Stimulated activated CD4-positive, alpha-beta T cell treated with anti-CD3 and anti-CD28 coated beads, Interleukin-4, amount 100 ng/mL, for 1 hour (primary cell): ENCODE data around the gene RP2.
A peak's percentile ranks its signal among the peaks of the same experiment; 100 is the strongest.

Experiments
- DNase-seq: peaks from one replicate; pipeline ENCODE4 v3.0.0-alpha.2; 2020

The RP2 gene

DNA sequence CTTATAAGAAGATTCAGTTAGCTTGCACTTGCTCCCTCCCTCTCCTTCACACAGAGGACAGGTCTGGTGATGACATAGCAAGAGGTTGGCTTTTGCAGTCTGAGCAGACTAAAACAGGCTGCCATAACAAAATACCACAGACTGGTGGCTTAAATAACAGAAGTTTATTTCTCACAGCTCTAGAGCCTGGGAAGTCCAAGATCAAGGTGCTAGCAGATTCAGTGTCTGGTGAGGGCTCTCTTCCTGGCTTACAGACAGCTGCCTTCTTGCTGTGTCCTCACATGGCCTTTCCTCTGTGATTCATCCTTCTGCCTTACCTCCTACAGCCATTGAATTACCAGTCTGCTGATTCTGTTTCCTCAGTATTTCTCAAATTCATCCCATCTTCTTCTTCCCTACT lies 13.1 kb downstream of the RP2 start:
- no peak for DNase-seq

DNA sequence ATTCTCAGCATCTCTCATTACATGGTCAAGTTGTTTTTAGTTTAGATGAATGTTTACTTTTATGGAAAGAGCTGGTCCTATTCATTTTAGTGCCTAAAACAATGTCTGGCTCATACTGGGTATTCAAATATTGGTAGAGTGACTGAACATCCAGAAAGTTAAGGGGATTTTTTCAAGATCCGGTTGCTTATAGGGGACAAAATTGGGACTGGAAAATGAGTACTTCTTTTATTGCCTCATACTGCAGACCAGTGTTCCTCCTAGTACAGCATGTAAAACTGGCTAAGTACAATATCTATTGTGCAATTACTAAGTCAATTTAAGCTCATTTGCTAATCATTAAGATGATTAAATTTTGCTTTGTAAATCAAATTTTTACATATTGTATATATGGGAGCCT lies 13.9 kb downstream of the RP2 start:
- no peak for DNase-seq

DNA sequence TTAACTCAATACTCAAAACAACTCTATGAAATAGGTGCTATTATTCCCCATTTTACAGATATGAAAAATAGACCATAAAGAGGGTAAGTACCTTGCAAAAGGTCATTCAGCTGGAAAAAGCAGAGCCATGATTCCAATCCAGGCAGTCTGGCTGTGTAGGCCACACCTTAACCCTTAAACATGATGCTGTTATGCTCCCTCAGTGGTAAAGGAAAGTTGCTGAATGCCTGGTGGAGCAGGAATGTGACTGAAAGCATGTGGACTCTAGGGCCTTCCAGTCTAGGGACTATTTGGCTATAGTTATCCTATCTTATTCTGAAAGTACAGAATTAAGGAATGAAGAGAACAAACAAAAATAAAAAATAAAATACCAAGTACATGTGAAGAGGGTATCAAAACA lies 19.6 kb downstream of the RP2 start:
- DNase-seq: no peak

DNA sequence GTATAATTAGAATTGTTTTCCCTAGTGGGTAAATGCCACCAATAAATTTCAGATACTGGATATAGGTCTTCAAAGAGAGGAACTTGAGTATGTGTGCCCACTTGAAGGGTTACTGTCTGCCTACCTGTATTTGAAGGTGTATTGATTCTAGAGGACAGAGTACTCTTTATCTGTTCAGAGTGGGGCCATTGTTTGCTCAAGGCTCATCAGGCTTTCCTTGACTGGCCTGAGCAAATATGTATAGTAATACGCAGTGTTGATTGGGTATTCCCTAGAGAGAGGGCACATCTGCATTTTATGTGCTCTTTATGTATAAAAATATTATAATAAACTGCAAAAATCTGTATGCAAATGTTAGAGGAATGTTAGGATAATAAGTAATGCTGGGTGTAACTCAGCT lies 23.7 kb downstream of the RP2 start:
- no peak for DNase-seq

DNA sequence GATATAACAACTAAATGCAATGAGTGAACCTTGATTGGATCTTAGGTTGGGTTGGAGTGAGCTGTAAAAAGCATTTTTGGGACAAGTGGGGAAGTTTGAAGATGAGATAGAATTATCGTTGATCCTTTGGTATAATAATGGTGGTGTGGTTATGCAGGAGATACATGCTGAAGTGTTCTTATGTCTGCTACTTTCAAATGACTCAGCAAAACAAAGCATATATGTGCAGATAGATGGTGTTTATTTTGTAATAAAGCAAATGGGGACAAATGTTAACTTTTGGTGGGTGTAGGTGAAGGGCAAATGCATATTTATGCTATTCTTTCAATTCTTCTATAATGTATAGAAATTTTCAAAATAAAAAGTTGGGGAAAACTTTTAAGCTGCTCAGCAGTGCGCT lies 26.2 kb downstream of the RP2 start:
- DNase-seq: no peak

DNA sequence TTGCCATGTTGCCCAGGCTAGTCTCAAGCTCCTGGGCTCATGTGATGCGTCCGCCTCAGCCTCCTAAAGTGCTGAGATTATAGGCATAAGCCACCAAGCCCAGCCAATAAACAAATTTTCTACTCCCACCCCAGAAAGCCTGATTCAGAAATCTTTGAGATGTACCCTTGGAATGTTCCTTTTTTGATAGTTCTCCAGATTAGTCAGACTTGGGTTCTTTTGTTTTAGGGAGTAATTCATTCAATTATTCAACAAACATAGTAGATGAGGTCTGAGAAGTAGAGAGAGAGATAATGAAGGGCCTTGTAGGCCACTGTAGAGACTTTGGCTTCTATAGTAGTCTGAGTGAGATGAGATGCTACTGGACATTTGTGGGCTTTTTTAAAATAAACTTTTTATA lies 27.8 kb downstream of the RP2 start:
- no peak for DNase-seq

DNA sequence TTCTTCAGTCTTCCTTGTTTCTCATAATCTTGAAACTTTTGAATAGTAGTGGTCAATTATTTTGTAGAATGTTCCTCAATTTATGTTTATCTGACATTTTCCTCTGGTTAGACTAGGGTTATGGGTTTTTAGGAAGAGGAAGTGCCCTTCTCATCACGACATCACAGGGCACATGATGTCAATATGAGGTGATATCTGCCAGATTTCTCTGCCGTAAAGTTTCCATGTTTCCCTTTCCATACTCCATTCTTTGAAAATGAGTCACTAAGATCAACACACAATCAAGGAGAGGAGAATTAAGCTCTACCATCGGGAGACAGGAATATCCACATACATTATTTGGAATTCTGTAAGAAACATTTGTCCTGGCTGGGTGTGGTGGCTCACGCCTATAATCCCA lies 28.4 kb downstream of the RP2 start:
- DNase-seq: no peak

DNA sequence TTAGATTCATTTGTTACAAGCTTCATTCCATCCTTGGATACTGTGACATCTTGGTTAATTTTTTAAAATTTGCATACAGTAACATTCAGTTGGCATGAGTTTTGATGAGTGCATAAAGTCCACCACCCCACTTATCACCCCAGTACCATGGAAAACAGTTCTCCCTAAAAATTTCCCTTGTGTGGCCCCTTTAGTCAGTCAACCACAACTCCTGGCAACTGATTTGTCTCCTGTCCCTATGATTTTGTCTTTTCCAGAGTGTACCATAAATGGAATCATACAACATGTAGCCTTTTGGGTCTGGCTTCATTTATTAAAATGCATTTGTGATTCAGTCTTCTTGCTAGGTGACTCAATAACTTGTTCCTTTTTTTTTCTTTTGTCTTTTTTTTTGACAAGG lies 29.9 kb downstream of the RP2 start:
- DNase-seq: no peak

DNA sequence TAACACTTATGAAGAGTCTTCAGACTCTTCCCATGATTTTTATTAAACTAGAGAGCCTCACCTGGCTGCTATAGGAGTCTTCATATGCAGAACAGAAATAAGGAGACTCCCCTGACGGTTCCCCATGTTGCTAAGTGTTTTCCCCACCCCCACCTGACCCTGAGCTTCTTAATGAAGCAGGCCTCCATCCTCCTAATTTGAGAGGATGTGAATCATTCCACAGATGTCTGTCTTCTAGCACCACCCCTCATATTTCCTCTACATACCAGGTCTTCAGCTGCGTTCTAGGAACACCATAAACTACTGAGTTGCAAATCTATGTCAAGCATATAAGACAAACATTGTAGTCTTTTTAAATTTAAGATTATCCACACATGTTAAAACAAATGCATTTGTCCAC lies 36.9 kb downstream of the RP2 start:
- no peak for DNase-seq

DNA sequence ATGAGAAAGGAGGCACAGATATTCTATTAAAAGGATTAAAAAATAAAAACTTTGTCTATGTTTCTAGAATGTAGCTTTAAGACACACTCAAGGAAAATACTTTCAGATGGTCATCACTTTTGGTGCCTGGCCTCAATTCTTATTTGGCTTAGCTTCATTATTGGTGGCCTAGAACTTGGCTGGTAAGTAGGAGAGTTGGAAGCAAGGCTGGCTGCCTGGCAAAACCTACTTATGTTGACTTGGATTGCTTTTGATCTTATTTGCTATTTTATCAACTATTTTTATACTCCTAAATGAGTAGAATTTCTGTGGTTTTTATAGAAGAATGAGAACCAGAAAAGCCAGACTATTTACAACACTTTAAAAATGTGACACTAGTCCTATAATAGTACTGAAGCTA lies 40.1 kb downstream of the RP2 start:
- no peak for DNase-seq

DNA sequence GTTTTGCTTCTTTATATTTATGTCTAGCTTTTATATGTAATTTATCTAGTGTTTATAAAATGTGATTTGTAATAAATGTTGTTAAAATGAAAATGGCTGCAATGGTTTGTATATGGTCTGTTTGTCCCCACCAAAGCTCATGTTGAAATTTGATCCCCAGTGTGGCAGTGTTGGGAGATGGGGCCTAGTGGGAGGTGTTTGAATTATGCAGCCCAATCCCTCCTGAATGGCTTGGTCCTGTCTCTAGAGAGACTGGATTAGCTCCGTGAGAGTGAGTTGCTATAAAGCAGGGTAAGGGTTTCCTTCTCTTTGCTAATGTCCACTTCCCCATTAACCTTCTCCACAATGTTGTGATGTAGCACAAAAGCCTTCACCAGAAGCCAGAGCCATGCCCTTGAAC lies 45.4 kb downstream of the RP2 start:
- no peak for DNase-seq

DNA sequence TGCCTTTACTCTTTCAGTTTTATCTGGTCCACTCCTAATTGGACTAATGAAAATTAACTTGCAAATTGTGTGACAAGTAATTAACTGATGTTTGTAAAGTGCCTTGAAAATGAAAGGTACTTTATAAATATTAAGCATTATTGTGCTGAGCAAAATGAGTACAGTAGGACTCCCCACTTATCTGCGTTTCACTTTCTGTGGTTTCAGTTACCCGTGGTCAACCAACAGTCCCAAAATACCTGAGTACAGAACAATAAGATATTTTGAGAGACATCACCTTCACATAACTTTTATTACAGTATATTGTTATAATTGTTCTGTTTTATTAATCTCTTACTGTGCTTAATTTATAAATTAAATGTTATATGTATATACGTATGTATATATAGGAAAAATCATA lies 48.0 kb downstream of the RP2 start:
- no peak for DNase-seq

DNA sequence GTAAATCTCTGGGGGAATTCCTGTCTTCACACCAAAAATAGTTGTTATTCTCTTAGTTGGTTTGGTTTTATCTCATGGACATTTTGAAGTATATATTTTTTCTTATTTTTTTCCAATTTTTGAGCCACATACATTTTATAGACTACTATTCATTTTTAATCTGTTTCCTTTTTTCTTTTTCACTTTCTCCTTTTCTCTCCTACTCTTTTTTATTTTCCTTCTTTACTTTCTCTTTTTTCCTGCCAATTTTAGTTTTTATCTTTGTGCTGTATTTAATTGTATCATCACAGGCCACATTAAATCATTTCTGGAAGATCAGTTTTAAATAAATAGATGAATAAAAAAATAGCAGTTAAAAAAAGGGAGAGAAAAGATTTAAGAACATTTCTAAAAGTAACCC lies 61.4 kb downstream of the RP2 start:
- no peak for DNase-seq

DNA sequence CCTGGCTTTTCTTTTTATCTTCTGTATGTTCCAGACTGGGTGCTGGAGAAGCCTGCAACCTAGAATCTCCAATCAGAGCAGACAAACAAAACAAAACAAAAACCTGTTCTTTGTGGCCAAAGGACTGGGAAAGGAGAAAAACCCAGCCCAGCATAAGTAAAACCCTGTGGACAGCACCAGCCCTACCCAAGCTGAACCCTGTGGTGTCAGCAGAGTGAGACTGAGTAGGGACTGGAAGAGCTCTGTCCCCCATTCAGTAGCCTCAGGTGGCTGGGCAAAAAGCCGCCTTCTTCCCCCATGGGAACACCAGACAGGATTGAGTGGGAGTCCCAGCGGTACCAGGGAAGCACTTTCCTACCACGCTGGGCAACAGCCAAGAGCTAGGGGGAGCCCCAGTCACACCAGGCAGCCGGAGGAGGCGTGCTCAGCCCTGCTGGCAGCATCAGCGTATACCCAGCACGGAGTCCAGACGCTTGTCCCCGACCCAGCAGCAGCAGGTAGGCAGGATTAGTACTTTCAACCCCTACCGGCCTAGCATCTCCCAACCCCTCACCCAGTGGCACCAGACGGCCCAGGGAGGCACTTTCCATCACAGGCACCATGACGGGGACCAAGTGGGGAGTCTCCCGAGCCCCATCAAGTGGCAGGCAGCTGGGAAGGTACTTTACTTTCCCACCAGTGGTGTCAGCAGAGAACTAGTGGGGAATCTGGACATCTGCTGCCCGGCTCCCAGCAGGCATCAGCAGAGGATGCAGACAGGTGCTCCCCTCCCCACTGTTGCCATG lies 66.8 kb downstream of the RP2 start:
- DNase-seq: peak; percentile 51

DNA sequence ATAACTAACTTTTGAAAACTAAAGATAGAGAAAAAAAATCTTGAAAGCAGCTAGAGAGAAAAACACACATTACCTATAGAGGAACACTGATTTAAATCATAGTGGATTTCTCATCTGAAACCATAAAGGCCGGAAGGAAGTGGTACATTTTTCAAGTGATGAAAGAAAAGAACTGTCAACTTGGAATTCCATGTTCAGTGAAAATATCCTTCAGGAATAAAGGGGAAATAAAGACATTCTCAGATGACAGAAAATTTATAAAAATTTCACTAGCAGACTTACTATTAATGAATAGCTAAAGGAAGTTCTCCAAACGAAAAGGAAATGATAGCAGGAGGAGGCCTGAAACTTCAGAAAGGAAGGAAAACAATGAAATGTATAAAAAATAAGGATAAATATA lies 67.8 kb downstream of the RP2 start:
- DNase-seq: no peak

DNA sequence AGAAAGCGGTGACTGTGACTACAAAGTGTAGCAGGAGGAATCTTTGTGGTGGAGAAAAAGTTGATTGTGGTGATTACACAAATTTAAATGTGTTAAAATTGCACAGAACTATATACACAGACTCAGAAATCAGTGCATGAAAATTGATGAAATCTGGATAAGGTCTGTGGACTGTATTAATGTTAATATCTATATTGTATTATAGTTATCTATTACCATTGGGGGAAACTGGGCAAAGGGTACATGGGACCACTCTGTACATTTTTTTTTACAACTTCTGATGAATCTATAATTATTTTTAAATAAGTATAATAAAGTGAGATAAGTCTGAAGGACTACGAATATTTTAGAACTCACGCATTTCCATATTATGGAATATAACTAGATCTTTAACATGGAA lies 73.6 kb downstream of the RP2 start:
- no peak for DNase-seq

DNA sequence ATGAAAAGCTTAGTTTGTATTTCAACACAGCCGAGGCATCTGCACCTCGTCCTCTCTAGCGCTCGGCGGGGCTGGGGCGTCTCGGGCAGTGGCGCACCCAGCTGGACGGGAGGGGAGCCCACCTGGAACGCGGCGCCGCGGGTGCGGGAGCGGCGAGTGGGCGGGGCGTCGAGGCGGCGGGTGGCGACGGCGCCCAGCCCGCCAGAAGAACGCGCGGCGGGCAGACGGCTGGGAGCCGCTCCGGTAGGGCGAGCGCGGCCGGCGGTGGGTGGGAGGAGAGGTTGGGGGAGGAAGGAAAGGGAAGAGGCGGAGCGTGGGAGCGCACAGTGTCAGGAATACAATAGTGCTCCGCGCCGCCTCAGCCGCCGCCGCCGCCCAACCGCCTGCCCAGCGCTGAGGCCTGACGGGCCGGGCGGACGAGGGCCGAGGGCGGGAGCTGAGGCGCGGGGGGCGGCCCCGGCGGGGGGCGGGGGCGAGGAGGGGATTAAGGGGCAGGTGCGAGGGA lies 75.3 kb downstream of the RP2 start, which contains the start of gene JADE3:
Gene JADE3, plus strand, starts transcription at position 324 of the 505 bp plus-strand sequence. CDS start 72,474 bp downstream, outside the sequence.
- DNase-seq: peak; percentile 25

DNA sequence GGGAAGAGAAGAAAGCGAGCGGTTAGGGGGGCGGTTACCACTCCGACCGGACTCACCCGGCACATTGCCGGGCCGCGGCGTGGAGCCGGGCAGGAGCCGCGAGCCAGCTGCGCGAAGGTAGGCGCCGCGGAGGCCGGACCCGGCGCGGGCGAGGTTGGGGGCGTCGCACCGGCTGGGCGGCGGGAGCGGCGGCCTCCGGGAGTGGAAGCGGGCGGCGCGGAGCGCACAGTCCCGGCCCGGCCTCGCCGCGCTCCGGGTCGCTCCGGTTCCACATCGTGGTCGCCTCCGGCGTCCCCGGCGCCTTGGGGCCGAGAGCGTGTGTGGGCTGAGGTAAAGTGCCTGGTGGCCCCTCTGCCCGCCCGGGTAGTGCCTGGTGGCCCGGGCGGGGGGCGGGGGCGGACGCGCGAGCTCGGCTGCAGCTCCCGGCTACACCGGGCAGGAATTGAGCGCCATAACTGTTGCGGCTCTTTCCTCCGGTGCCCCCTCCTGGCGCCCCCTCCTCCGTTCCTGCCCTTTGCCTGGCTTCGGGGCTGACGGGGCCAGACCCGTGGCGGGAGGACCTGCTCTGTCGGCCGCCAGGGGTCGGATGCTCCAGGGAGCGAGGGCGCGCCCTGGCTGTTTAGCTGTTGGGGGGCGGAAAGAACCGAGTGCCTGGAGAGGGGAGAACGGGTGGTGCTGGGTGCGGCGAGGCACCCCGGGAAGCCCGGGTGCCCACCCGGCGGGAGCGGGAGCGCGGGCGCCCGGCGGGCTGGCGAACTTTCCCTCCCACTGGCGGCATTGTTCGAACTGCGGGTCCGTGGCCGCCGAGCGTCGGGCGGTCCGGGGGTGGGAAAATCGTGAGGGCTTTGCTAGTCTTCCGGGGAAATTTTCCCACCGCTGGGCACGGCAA lies 76.0 kb downstream of the RP2 start:
- DNase-seq: peak; percentile 29

DNA sequence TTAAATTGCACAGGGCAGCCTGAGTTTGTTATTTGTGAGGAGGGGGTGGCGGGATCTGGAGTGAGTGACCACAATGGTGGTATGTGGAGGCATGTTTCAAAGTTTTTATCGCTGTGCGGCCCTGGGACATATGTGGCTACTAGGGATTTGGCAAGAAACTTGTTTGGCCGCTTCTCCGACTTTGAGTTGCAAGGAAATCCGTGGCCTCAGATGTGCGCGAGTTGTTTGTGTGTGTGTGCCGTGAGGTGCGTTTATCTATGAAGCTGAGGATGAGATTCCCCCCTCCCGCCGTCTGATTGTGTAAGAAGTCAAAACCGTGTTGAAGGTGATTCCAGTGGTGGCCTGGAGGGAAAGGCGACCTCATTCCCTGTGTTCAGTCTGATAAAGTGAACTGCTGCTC lies 76.8 kb downstream of the RP2 start:
- no peak for DNase-seq

DNA sequence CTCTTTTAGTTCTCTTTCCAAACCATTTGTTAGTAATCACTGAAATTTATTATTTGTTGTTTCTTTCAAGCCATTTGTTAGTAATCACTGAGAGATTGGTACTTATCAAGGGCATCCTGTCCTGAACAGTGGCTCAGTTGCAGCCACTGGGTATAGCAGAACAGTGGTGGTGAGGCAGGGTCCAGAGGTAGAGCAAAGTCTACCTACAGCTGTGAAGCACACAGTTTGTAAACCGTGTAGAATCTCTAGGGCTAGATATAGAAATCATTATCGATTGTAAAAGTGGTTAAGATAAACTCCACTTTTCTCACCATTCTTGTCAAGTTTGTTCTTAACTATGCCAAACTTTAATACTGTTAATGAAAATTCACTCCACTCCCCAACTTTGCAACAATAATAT lies 79.4 kb downstream of the RP2 start:
- DNase-seq: no peak

DNA sequence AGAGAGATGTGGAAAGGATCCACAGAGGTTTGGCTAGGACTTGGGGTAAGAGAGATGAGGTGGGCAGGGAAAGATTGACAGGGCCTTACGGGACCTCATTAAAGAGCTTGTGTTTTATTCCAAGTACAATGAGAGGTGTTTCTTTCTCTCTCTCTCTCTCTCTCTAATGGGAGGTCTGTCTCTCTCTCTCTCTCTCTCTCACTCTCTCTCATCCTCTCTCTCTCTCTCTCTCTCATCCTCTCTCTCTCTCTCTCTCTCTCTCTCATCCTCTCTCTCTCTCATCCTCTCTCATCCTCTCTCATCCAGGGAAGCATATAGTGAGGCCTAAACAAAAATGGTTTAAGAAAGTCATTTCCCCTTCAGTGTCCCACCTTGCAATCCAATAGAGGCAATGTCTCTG lies 80.8 kb downstream of the RP2 start:
- DNase-seq: no peak

DNA sequence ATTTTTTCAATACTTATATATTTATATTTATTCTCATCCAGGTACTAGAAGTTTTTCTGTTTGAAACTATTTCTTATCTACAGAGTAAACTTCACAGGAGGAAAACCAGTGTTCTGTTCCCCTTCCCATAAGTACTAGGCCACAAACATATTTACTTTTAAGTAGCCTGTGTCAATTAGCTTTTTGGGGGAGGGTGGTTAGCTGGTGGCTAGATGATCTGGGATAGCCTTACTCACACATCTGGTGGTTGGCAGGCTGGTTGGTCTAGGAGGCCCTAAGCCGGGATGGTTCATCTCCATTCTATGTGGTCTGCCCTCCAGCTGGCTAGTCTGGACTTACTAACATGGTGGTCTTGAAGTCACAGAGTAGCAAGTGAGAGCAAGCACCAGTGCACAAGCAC lies 81.6 kb downstream of the RP2 start:
- no peak for DNase-seq

DNA sequence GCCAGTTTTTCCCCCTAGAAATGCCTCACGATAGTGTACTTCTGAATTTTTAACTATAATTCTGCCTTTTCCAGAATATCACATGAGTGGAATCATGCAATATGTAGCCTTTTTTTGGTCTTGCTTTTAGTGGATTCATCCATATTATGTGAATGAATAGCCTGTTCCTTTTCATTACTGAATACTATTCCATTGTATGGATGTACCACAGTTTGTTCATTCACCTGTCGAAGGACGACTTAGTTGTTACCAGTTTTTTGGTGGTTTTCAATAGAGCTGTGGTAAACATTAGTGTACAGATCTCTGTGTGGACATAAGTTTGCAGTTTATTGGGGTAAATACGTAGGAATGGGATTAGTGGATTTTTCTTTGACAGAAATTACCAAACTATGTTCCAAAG lies 83.4 kb downstream of the RP2 start:
- DNase-seq: no peak

DNA sequence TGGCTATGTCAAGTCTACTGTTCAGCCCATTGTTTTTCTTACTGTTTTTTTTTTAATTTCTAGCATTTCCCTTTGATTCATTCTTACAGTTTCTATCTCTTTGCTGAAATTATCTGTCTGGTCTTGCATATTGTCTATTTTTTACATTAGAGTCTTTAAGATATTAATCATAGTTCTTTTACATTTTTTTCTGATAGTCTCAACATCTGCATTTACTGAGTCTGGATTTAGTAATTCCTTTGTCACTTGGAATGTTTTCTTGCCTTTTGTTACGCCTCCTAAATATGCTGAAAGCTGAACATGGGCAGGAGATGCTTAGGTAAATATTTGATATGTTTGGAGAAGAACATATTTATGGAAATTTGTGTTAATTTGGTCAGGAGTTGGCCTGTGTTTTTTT lies 85.8 kb downstream of the RP2 start:
- DNase-seq: no peak
